Activated gamma-delta T cell treated with anti-CD3 and anti-CD28 coated beads, Interleukin-2, amount 50 U/mL, for 16 hours (primary cell): Measurements from ENCODE around the gene ERBB4.

Experiments
- DNase-seq: peaks from one replicate; pipeline ENCODE4 v3.0.0-alpha.2; 2020; ENCODE audit warnings: low read depth

ERBB4 gene

DNA sequence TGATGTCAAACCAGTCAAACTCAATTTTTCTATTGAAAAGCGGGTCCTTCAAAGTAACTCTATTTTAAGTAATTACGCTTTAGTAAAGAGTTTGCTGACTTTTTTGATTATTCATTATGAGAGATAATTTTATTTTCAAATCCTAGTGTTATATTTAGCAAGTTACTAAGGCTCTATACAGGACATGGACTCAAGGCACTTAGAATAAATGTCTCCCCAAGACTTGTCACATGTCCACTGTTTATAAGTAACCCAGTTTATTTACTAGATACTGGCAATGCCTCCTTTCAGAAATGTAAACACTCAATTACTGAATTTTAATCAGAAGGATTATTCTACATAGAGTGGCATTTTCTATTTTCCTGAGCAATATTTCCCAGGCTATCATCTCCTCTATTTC lies 638.1 kb downstream of the ERBB4 start:
- no peak for DNase-seq

GRCh38 chr2:211900000-211900399 lies 638.6 kb downstream of the ERBB4 start:
- no peak for DNase-seq

- no peak for DNase-seq
These were observed 639.9 kb downstream of the ERBB4 start for GRCh38 chr2:211898702-211899101.

DNA sequence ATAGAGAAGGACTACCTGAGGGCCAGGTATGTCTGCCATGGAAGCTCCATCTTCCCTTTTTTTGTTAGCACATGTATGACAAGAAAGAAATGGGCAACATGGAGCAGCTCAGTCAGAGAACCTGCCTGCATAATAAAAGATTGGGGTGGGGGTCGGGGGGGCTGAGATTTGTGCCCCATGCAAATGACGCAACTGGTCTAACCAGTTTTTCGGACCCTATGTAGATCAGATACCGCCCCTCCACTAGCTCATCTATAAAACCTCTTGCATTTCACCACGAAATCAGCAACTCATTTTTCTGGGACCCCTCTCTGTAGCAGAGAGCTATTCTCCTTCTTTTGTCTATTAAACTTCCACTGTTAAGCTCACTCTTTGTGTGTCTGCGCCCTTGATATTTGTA lies 657.2 kb downstream of the ERBB4 start:
- no peak for DNase-seq

DNA sequence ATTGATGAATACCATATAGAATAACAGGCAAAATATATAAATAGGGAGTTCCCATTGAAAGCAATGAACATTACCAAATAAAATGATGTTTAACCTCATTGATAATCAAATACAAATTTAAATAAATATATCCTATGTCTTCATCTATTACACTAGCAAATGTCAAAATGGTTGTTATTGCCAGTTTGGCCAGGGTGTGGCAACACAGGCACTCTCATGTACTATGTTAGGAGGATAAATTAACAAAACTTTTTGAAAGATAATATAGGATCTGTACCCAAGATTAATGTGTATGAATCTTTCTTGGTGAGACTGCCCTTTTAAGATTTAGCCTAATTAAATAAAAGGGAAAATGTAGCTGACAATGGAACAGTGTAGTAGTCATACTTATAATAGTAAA lies 659.3 kb downstream of the ERBB4 start:
- DNase-seq = no peak

- DNase-seq = no peak
These were observed 661.5 kb downstream of the ERBB4 start for GRCh38 chr2:211877061-211877460.

DNA sequence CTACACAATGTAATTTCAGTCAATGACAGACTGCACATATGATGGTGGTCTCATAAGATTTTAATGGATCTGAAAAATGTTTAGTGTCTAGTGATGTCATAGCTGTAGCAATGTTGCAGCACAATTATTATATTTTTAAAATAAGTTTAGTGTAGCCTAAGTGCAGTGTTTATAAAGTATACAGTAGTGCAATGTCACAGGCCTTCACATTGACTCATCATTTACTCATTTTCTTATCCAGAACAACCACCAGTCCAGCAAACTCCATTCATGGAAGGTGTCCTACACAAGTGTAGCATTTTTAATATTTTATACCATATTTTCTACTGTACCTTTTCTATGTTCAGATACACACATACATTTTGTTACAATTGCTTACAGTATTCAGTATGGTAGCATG lies 663.1 kb downstream of the ERBB4 start:
- no peak for DNase-seq

DNA sequence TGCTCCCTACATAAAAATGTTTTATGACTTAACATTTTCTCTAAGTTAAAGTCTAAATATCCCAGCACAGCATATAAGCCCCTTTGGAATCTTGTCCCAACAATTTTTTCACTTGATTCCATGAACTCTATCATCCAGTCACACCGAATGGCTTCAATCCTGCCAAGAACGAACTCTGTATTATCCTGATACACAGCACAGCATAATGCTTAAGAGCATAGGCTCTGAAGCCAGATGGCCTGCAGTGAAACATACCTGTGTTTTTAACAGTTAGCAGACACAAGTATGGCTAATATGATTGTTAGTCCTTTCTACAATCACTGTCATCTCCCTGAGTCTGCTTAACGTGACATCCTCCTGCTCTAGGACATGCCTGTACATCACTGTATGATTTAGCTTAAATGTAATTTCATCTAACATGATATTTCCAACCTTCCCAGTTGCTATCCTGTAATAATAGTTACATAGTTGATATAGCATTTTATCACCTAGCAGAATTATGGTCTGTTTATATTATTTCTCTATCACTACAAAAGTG lies 669.5 kb downstream of the ERBB4 start:
- DNase-seq = no peak

GRCh38 chr2:211867845-211868451 lies 670.7 kb downstream of the ERBB4 start:
- no peak for DNase-seq

- no peak for DNase-seq
These were observed 674.3 kb downstream of the ERBB4 start for GRCh38 chr2:211864328-211864727.

DNA sequence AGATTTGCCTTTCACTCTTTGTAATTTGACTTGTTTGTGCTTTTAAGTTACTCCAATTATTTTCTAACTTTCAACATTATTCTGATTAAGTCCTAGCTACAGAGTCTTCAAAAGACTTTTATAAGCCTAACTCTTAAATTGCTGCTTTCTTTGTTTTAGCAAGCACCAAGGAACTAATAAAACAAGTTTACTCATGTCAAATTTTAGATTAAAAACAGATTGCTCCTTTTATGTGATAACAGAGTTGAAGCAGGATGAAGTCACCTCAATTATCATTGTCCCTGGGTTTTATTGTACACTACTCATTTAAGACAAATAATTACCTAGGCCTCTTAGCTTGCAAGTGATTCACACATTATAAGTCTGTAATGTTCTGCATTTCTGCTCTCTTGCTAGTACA lies 678.4 kb downstream of the ERBB4 start:
- DNase-seq = no peak

DNA sequence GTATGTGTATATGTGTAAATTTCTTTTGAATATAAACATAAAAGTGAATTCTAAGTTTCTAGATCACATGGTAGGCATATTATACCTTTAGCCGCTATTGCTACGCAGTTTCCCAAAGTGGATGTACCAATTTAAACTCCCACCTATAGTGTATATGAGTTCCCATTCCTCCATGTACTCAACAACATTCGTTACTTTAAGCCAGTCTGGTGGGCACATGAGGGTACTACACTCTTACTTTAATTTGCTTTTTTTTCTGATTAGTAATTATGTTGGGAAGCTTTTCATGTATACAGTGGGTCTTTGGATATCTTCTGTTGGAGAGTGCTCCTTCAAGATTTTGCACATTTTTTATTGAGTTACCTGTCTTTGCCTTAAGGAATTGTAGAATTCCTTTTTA lies 683.8 kb downstream of the ERBB4 start:
- no peak for DNase-seq

DNA sequence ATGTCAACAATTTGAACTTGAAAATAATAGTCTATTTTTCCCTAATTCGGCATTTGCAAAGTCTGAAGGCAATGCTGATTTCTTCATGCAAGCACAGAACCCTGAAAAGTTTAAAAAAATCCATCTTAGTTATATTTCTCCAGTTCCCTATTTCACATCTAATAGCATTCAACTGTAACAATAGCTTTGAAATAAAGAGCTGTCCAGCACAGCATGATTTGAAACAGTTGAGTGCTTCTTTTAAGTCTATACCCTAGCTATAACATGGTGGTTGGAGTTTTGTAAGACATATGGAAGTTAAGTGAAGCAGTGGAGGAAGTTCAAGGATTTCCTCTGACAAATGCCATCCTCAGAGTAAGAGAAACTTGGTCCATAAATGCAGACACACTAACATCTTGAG lies 691.9 kb downstream of the ERBB4 start:
- DNase-seq = no peak

DNA sequence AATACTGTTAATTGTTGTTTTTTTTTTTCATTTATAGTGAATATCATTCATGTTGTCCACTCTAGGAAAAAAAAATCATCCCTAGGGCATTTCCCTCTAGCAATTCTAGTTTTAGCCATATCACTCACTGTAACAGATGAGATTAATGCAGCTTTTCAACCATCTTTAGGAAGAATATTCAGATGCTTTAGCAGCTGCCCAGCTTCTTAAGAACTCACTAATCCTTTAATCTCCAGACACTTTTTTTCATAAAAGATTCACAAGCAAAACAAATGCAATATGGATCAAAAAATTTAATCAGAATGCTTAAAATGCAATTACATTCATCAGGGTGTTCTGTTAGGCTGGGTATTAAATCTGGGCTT lies 692.6 kb downstream of the ERBB4 start:
- no peak for DNase-seq

- DNase-seq = no peak
These were observed 693.1 kb downstream of the ERBB4 start for GRCh38 chr2:211845338-211846035.

DNA sequence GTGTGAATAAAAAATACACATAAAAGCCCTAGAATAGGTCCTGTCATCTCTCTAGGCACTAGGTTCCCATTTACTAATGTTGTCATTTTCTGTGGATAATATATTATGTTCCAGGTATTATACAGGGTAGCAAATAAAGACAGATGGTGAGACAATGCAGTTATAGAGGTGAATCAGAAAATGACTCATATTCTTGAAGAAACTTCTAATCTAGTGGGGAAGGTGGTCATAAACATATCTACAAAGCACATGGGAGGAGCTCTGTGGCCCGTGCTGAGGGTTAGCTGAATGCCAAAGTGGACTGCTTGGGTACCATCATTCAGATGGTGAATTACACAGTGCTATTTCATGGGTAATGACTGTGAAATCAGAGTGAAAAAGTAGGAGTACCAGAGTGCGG lies 700.9 kb downstream of the ERBB4 start:
- no peak for DNase-seq

DNA sequence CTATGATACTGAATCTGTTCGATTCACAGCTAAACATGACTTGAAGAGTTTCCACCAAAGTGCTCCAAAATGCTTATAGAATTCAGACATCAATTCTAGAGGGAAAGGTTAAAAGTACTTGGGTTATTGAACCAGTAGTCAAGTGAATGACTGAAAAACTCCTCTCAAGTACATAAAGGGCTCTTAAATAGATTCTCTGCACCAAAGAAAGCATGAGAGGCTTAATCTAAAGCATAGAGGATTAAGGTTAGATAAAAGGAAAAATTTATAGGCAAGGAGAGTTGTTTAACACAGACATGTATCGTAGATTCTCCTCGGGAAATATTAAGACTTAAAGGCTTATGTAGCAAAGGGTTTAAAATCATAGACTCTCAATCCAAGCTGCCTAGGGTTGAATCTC lies 701.4 kb downstream of the ERBB4 start:
- DNase-seq = no peak

GRCh38 chr2:211836409-211836808 lies 702.2 kb downstream of the ERBB4 start:
- no peak for DNase-seq

GRCh38 chr2:211835695-211836094 lies 702.9 kb downstream of the ERBB4 start:
- no peak for DNase-seq

- no peak for DNase-seq
These were observed 704.9 kb downstream of the ERBB4 start for GRCh38 chr2:211833582-211834279.

- no peak for DNase-seq
These were observed 708.9 kb downstream of the ERBB4 start for GRCh38 chr2:211829725-211830124.

DNA sequence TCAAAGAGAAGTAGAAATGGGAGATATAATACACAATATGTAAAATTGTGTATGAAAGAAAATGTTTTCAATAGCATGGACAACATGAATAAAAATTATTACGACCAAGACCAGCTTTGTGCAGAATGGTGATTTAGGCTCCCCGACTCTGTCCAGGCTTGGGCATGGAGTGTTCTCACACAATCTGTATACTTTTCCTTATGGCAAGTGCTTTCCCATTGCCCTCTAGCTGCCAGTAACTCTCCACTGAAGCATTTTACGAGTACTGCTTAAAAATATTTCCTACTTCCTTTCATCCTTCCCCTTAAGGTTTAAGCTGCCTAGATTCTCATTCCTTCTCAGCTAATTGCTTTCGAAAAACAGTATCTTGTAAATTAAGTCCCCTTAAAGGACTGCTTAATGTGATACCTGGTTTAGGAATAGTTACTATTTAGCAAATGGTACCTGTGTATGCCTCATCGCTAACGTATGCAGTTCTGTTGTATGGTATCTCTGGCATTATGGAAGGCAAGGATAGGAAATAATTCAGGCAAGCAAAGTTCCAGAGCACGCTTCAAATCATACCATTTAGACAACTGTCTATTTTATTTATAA lies 714.6 kb downstream of the ERBB4 start:
- DNase-seq = no peak
